Inflammatory macrophage (primary cell): ENCODE results near the gene HINT1.

Experiments
- DNase-seq, 2 donors: peaks; one replicate each; pipeline ENCODE4 v3.0.0-alpha.2; 2020 to 2022

HINT1 gene

GRCh38 chr5:131109540-131110255 is 55.4 kb downstream of the HINT1 start:
- peak; percentile 54 to 71 for DNase-seq
